ENCODE results near the gene TRPM8.
A peak's percentile ranks its signal among the peaks of the same experiment; 100 is the strongest.
"Not testable (repeated sequence)": the region's sequence is repeated elsewhere in the genome, so short reads cannot be mapped to it uniquely, and the experiment has no call there.

The TRPM8 gene

GRCh38 chr2:233938676-233939370, 21.6 kb downstream of the TRPM8 start:
- DNase-seq, result no peak

GRCh38 chr2:233940376-233941276, 23.5 kb downstream of the TRPM8 start:
- DNase-seq, result no peak

- DNase-seq, result no peak
These were observed 25.6 kb downstream of the TRPM8 start for GRCh38 chr2:233942731-233943130.

- no peak for DNase-seq
These were observed 27.1 kb downstream of the TRPM8 start for GRCh38 chr2:233944269-233944668.

GRCh38 chr2:233944722-233945121, 27.5 kb downstream of the TRPM8 start:
- DNase-seq, result no peak

- no peak for DNase-seq
These were observed 28.0 kb downstream of the TRPM8 start for GRCh38 chr2:233945146-233945545.

GRCh38 chr2:233950078-233950825, 33.1 kb downstream of the TRPM8 start:
- DNase-seq, result no peak

GRCh38 chr2:233952335-233952734, 35.2 kb downstream of the TRPM8 start:
- no peak for DNase-seq

- DNase-seq, result no peak
These were observed 36.1 kb downstream of the TRPM8 start for GRCh38 chr2:233953087-233953801.

GRCh38 chr2:233960203-233960602, 43.0 kb downstream of the TRPM8 start:
- DNase-seq, result no peak

- DNase-seq, result no peak
These were observed 44.7 kb downstream of the TRPM8 start for GRCh38 chr2:233961905-233962304.

GRCh38 chr2:233964581-233964980, 47.4 kb downstream of the TRPM8 start:
- no peak for DNase-seq

- no peak for DNase-seq
These were observed 47.9 kb downstream of the TRPM8 start for GRCh38 chr2:233965032-233965603.

- not testable (repeated sequence) for DNase-seq
These were observed 48.5 kb downstream of the TRPM8 start for GRCh38 chr2:233965646-233966045.

- DNase-seq, result no peak
These were observed 49.2 kb downstream of the TRPM8 start for GRCh38 chr2:233966388-233966787.

GRCh38 chr2:233967164-233967563, 50.0 kb downstream of the TRPM8 start:
- no peak for DNase-seq

- no peak for DNase-seq
These were observed 51.4 kb downstream of the TRPM8 start for GRCh38 chr2:233968556-233968955.

- not testable (repeated sequence) for DNase-seq
These were observed 55.3 kb downstream of the TRPM8 start for GRCh38 chr2:233972460-233972859.

GRCh38 chr2:233972941-233973575, 55.9 kb downstream of the TRPM8 start:
- DNase-seq, result peak; percentile 36

- DNase-seq, result no peak
These were observed 56.6 kb downstream of the TRPM8 start for GRCh38 chr2:233973786-233974185.

GRCh38 chr2:233974530-233975071, 57.4 kb downstream of the TRPM8 start:
- peak; percentile 84 for DNase-seq

- no peak for DNase-seq
These were observed 58.9 kb downstream of the TRPM8 start for GRCh38 chr2:233976087-233976486.
